Naive thymus-derived CD4-positive, alpha-beta T cell (primary cell): ENCODE results near the gene MMP26. TPM values are rescaled to one million over a fixed set of nuclear protein-coding genes. Genes with fewer than 3 reads are reported as not detected.

Experiments used
- ATAC-seq: fragments of 150-1000 bp; cut with Tn5 transposase; 2 replicates; pipeline ENCODE4 v1.10.0; 2021; ENCODE audit warnings: mild to moderate bottlenecking, moderate library complexity
- CTCF ChIA-PET: fragments of 350-600 bp; sonication (Branson Sonifier 250); formaldehyde crosslinking; loops from one replicate; lab custom pipeline; 2021; ENCODE audit warnings: antibody characterized with exemption; lab: Charles Lee
- POLR2A ChIA-PET: fragments of 350-600 bp; sonication (Branson Sonifier 250); formaldehyde crosslinking; loops from one replicate; lab custom pipeline; 2021; ENCODE audit warnings: antibody characterized with exemption, inconsistent platforms; lab: Charles Lee
- DNase-seq, 9 donors: peaks; one replicate each; pipeline versions ENCODE4 v3.0.0 to v3.0.0-alpha.2; 2020 to 2022; ENCODE audit warnings: mixed read lengths in 1 of 9
- H3K27ac ChIP-seq: one replicate; pipeline ENCODE4 v1.7.0; 2013; ENCODE audit warnings: mild to moderate bottlenecking, low read depth, low read length, moderate library complexity
- H3K27me3 ChIP-seq, 2 donors: one replicate each; pipeline ENCODE4 v1.7.0; 2013; ENCODE audit warnings: low read length in 2 of 2, mild to moderate bottlenecking in 2 of 2, moderate library complexity in 2 of 2; ENCODE audit not compliant: control insufficient read depth in 2 of 2, insufficient read depth in 2 of 2
- H3K36me3 ChIP-seq, 3 experiments: 1 replicate in 2 of 3; 2 replicates in 1 of 3; pipeline ENCODE4 v1.7.0; 2013; ENCODE audit warnings: low read length in 3 of 3, mild to moderate bottlenecking in 3 of 3, moderate library complexity in 1 of 3; ENCODE audit not compliant: insufficient read depth in 3 of 3, control insufficient read depth in 2 of 3
- H3K4me1 ChIP-seq, 2 donors: one replicate each; pipeline ENCODE4 v1.7.0; 2013; ENCODE audit warnings: low read length in 2 of 2, mild to moderate bottlenecking in 2 of 2, moderate library complexity in 1 of 2; ENCODE audit not compliant: control insufficient read depth in 2 of 2, insufficient read depth in 2 of 2
- H3K4me3 ChIP-seq: 2 replicates; pipeline ENCODE4 v1.7.0; 2013; ENCODE audit warnings: mild to moderate bottlenecking, low read length
- H3K9me3 ChIP-seq, 3 experiments: 1 replicate in 2 of 3; 2 replicates in 1 of 3; pipeline ENCODE4 v1.7.0; 2013; ENCODE audit warnings: low read length in 3 of 3; ENCODE audit not compliant: control insufficient read depth in 2 of 3
- H3K27ac Mint-ChIP-seq, 9 donors: one replicate each; pipeline ENCODE4 v1.8.0; 2020 to 2022; ENCODE audit warnings: mixed read lengths in 9 of 9, mild to moderate bottlenecking in 8 of 9, moderate library complexity in 5 of 9, inconsistent platforms in 2 of 9
- H3K27me3 Mint-ChIP-seq, 5 donors: one replicate each; pipeline ENCODE4 v1.8.0; 2021 to 2022; ENCODE audit warnings: mixed read lengths in 5 of 5, mild to moderate bottlenecking in 1 of 5
- H3K36me3 Mint-ChIP-seq, 5 donors: one replicate each; pipeline ENCODE4 v1.8.0; 2020 to 2022; ENCODE audit warnings: mixed read lengths in 5 of 5, mild to moderate bottlenecking in 3 of 5, inconsistent platforms in 1 of 5
- H3K4me1 Mint-ChIP-seq, 7 donors: one replicate each; pipeline ENCODE4 v1.8.0; 2020 to 2022; ENCODE audit warnings: mixed read lengths in 7 of 7, mild to moderate bottlenecking in 3 of 7, inconsistent platforms in 1 of 7
- H3K4me3 Mint-ChIP-seq, 10 donors: one replicate each; pipeline ENCODE4 v1.8.0; 2020 to 2022; ENCODE audit warnings: mild to moderate bottlenecking in 10 of 10, mixed read lengths in 10 of 10, moderate library complexity in 6 of 10, inconsistent platforms in 2 of 10
- H3K9me3 Mint-ChIP-seq, 11 donors: one replicate each; pipeline ENCODE4 v1.8.0; 2020 to 2022; ENCODE audit warnings: mixed read lengths in 11 of 11, mild to moderate bottlenecking in 4 of 11, inconsistent platforms in 1 of 11, moderate library complexity in 1 of 11
- intact Hi-C, 2 donors: fragments of 100-400 bp; cut with micrococcal nuclease; formaldehyde crosslinking; loops; one replicate each; pipeline ENCODE4 v1.15.1; 2023
- polyA plus RNA-seq, 2 donors: library from polyadenylated mRNA; unstranded; fragments of 300-500 nt; fragmentation: Illumina TruSeq; gene quantifications; one replicate each; pipeline ENCODE4 v1.2.3, GENCODE V29; 2021
- total RNA-seq, 6 experiments: library from RNA in 5 of 6; stranded (reverse) in 5 of 6; gene quantifications; 1 replicate in 5 of 6; 2 replicates in 1 of 6; pipeline ENCODE4 v1.2.3 and lab custom pipeline; 2021 to 2026

MMP26 gene
- total RNA-seq = not detected
- polyA plus RNA-seq = not detected
- total RNA-seq (lab: John Stamatoyannopoulos, UW) = not detected

DNA sequence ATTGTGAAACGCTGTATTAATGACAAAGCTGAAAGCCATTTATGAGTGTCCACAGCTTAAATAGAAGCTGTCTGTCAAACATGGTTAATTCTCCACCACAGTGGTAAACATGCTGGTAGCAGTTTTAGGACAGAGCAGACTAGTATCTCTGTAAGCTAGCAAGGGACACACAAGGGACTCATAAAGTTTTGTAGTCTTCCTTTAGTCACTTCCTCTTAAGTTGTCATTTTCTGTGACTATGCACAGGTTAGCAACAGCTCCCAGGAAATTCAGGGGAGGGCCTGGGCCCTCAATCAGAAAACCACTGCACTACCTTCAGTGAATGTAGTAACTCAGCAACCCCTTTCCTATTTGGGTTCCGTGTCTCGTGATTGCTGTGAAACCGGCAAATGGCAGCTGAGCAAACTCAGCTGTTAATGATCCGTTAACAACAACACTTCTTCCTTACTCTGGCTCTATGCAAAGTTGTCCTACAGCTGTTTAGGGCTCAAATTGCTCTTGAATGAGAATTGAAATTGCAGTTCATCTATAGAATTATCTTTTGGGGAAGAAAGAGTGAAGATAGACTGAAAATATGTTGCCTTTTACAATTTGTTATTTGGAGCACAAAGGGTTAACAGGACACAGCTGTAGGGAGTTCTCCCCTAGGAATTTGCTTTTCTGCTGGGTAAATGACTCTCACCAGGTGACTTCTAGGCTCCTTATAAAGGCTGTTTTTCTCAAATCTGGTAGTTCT, at the start of gene MMP26:
MMP26 (plus strand) TSS at position 731 of the 736 bp plus-strand sequence.
- no peak for DNase-seq
- Histone ChIP-seq H3K27ac (no peak within 1 kb of the TSS), H3K9me3 (no peaks in the 10 kb centered on the region), H3K27me3 (peaks cover 0 to 4% of the 10 kb centered on the region in 2 donors), H3K4me1 (no peaks in the 10 kb centered on the region), H3K4me3 (no peak within 1 kb of the TSS), H3K36me3 (no peaks in the 10 kb centered on the region)
- intact Hi-C loops = no loop called here
- Mint-ChIP-seq H3K4me3 (no peak within 1 kb of the TSS), H3K36me3 (no peaks in the 10 kb centered on the region), H3K27ac (no peak within 1 kb of the TSS), H3K4me1 (peaks cover 0 to 4% (median 0%) of the 10 kb centered on the region in 7 donors), H3K27me3 (peaks cover 11 to 28% (median 12%) of the 10 kb centered on the region in 5 donors), H3K9me3 (no peaks in the 10 kb centered on the region)
- POLR2A ChIA-PET = no interaction called here
- ATAC-seq = no peak
- CTCF ChIA-PET = no interaction called here

DNA sequence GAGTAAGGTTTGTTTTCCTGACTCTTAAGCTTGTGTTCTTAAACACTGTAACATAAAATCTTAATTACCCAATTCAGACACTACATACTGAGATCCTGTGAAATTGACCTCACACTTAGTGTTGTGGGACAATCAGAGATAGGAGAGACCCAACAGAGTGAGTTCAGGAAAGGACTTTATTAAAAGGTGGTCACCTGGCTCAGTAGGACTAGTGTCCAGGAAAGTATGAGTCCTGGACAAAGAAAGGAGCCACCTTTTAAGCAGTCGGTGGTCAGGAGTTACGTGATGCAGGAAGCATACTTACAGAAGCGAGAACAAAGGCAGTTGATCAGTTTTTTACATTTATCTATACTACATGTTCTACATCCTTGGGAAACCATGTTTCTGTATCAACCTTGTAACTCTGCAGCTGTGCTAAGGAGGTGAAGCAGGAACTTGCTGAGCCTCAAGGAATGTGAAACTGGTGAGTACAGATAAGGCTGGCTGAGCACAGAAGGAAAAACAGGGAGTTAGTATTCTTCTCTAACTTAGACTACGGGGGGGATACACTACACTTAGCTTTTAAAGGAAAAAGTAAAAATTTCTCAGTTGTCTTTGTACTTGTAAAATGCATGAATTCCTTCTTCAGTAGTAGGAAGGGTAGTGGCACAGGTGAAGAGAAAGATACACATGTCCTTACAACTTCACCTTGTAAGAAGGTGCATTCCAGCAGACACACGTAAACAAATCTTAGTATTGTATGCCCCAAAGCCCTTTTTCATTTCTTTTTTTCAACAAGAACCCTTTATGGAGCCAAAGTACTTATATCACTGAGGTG, 45.7 kb upstream of the MMP26 start:
- Histone ChIP-seq H3K27ac (no peak overlapping the region), H3K4me3 (no peak overlapping the region), H3K36me3 (no peaks in the 10 kb centered on the region), H3K9me3 (no peaks in the 10 kb centered on the region), H3K27me3 (no peaks in the 10 kb centered on the region), H3K4me1 (no peaks in the 10 kb centered on the region)
- ChIA-PET CTCF (no interaction called here), POLR2A (no interaction called here)
- intact Hi-C loops = no loop called here
- Mint-ChIP-seq H3K9me3 (no peaks in the 10 kb centered on the region), H3K36me3 (peaks cover 0 to 5% (median 0%) of the 10 kb centered on the region in 5 donors), H3K27ac (no peak overlapping the region), H3K27me3 (peaks cover 20 to 25% (median 22%) of the 10 kb centered on the region in 5 donors), H3K4me1 (no peaks in the 10 kb centered on the region), H3K4me3 (no peak overlapping the region)
- no peak for DNase-seq
- ATAC-seq = no peak

DNA sequence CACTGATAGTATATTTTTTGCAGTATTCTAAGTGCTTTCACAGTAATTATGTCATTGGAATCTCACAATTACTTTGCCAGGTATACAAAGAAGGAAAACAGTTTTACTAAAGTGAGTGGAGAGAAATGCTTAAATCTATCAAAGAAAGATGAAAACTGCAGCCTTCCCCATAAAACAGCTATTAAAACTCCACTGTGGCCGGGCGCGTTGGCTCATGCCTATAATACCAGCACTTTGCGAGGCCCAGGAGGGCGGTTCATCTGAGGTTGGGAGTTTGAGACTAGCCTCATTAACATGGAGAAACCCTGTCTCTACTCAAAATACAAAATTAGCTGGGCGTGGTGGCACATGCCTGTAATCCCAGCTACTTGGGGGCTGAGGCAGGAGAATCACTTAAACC, 41.7 kb upstream of the MMP26 start:
- H3K27me3 Mint-ChIP-seq = peaks cover 16 to 30% (median 25%) of the 10 kb centered on the region in 5 donors
- intact Hi-C loops = no loop called here

DNA sequence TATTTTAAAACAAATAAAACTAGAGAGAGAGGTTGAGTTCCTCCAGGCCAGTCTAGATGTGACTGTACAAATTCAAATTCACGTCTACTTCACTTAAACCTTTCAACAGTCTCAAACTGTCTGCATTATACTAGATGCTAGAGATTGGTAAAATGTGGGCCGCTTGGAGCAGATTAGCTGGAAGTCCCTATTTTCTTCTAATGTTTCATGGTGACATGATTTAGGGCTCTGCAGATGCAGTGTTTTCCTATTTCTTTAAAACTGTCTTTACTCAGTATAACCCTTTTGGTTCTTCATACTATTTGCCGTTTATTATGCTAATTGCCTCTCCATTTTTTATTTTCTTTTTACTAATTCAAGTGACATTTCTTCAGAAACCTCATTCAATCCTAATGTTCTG, 40.4 kb upstream of the MMP26 start:
- H3K4me3 Mint-ChIP-seq = no peak overlapping the region
- ChIA-PET CTCF (no interaction called here), POLR2A (no interaction called here)
- Histone ChIP-seq H3K4me1 (no peaks in the 10 kb centered on the region), H3K27me3 (no peaks in the 10 kb centered on the region), H3K4me3 (no peak overlapping the region), H3K9me3 (no peaks in the 10 kb centered on the region), H3K27ac (no peak overlapping the region), H3K36me3 (no peaks in the 10 kb centered on the region)
- ATAC-seq (no peak), DNase-seq (no peak)
- H3K27ac Mint-ChIP-seq = no peak overlapping the region
- H3K9me3 Mint-ChIP-seq = no peaks in the 10 kb centered on the region
- H3K36me3 Mint-ChIP-seq = peaks cover 0 to 5% (median 0%) of the 10 kb centered on the region in 5 donors
- peaks cover 16 to 29% (median 22%) of the 10 kb centered on the region in 5 donors for H3K27me3 Mint-ChIP-seq
- no peaks in the 10 kb centered on the region for H3K4me1 Mint-ChIP-seq
- intact Hi-C loops = no loop called here

More for the DNA sequence above, 41.7 kb upstream of the MMP26 start:
- no peak for ATAC-seq
- H3K27me3 ChIP-seq = no peaks in the 10 kb centered on the region
- H3K4me3 ChIP-seq = no peak overlapping the region
- no peaks in the 10 kb centered on the region for H3K36me3 ChIP-seq
- no peak overlapping the region for H3K4me3 Mint-ChIP-seq
- peaks cover 0 to 5% (median 0%) of the 10 kb centered on the region in 5 donors for H3K36me3 Mint-ChIP-seq
- H3K4me1 Mint-ChIP-seq = no peaks in the 10 kb centered on the region
- POLR2A ChIA-PET = no interaction called here
- H3K4me1 ChIP-seq = no peaks in the 10 kb centered on the region
- CTCF ChIA-PET = no interaction called here
- H3K9me3 ChIP-seq = no peaks in the 10 kb centered on the region
- H3K27ac Mint-ChIP-seq = no peak overlapping the region
- H3K27ac ChIP-seq = no peak overlapping the region
- no peaks in the 10 kb centered on the region for H3K9me3 Mint-ChIP-seq
- DNase-seq = no peak

DNA sequence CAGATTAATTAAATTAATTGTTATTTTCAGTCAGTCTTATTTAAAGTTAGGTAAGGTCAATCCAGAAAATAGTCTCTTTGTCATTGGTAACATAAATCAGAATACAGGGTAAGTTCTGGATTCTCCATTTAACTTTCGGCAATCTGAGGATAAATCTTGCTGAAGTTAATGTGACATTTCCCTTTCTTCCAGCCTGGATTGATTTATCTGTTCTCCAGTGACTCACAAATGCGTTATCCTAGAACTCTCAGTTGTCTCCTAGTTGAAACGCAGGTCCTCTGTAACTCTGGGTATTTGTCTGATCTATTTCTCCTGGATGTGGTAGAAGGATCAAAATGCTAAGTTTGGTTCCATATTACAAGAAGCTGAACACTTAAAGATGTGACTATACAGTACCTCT, 39.8 kb upstream of the MMP26 start:
- intact Hi-C loops = no loop called here
- POLR2A ChIA-PET = no interaction called here
- CTCF ChIA-PET = no interaction called here
- ATAC-seq = no peak
- H3K4me3 Mint-ChIP-seq = no peak overlapping the region
- no peak overlapping the region for H3K27ac ChIP-seq
- H3K9me3 Mint-ChIP-seq = no peaks in the 10 kb centered on the region
- H3K36me3 ChIP-seq = no peaks in the 10 kb centered on the region
- H3K27ac Mint-ChIP-seq = no peak overlapping the region
- H3K27me3 ChIP-seq = no peaks in the 10 kb centered on the region
- no peaks in the 10 kb centered on the region for H3K4me1 Mint-ChIP-seq
- no peak for DNase-seq
- no peak overlapping the region for H3K4me3 ChIP-seq
- H3K27me3 Mint-ChIP-seq = peaks cover 18 to 32% (median 22%) of the 10 kb centered on the region in 5 donors
- H3K9me3 ChIP-seq = no peaks in the 10 kb centered on the region
- H3K4me1 ChIP-seq = no peaks in the 10 kb centered on the region
- peaks cover 0 to 5% (median 0%) of the 10 kb centered on the region in 5 donors for H3K36me3 Mint-ChIP-seq

DNA sequence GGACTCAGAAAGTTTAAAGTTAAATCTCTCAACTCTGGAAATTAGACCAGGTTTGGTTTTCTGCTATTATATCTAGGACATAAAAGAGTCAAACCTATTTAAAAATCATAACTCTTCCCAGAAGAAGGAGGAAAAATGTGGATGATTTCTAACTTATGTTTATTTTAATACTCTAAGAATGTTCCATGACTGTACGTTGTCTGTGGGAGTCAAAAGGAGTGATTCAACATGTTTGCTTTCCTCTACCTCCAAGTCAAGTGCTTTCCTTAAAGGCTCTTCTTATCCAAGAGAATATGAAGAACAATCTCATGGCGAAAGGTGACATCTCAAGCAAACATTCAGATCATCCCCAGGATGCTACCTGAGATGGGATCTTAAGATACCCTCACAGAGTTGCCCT, 39.2 kb upstream of the MMP26 start:
- intact Hi-C loops = no loop called here
- ChIA-PET CTCF (no interaction called here), POLR2A (no interaction called here)
- H3K9me3 Mint-ChIP-seq = no peaks in the 10 kb centered on the region
- no peak for DNase-seq
- no peak overlapping the region for H3K27ac Mint-ChIP-seq
- Histone ChIP-seq H3K4me1 (no peaks in the 10 kb centered on the region), H3K9me3 (no peaks in the 10 kb centered on the region), H3K27ac (no peak overlapping the region), H3K4me3 (no peak overlapping the region), H3K27me3 (no peaks in the 10 kb centered on the region), H3K36me3 (no peaks in the 10 kb centered on the region)
- no peaks in the 10 kb centered on the region for H3K4me1 Mint-ChIP-seq
- H3K27me3 Mint-ChIP-seq = peaks cover 16 to 32% (median 22%) of the 10 kb centered on the region in 5 donors
- peaks cover 0 to 5% (median 0%) of the 10 kb centered on the region in 5 donors for H3K36me3 Mint-ChIP-seq
- no peak for ATAC-seq
- H3K4me3 Mint-ChIP-seq = no peak overlapping the region
